GM12873 (cell line): ENCODE results near the gene UBE3B.

Source experiments
- CTCF ChIP-seq: IDR thresholded peaks from 2 replicates; pipeline ENCODE4 v1.5.1; 2012; ENCODE audit warnings: low read depth, mild to moderate bottlenecking, moderate library complexity, low read length, control low read depth; ENCODE audit not compliant: insufficient read depth; ENCODE audit errors: missing control alignments

The UBE3B gene

GRCh38 chr12:109487181-109488050, 10.0 kb downstream of the UBE3B start:
- TF ChIP-seq CTCF = no peak

GRCh38 chr12:109488051-109488665, 10.7 kb downstream of the UBE3B start:
- TF ChIP-seq CTCF = no peak

- no peak for TF ChIP-seq CTCF
Observed at GRCh38 chr12:109489016-109489954, 11.9 kb downstream of the UBE3B start.

GRCh38 chr12:109489955-109490565, 12.6 kb downstream of the UBE3B start:
- TF ChIP-seq CTCF = no peak

GRCh38 chr12:109491671-109492070, 14.2 kb downstream of the UBE3B start:
- TF ChIP-seq CTCF = no peak

- TF ChIP-seq CTCF = no peak
Observed at GRCh38 chr12:109492371-109492770, 14.9 kb downstream of the UBE3B start.
